ENCODE results near the gene PAF1.

Gene PAF1

GRCh38 chr19:39390751-39391437 lies at the start of gene PAF1, which contains the start of gene MED29:
Gene PAF1, minus strand, starts transcription at chr19:39391106. Its CDS starts 242 bp downstream, at chr19:39390864.
Gene MED29, plus strand, starts transcription at chr19:39391378. Its CDS starts 45 bp downstream, at chr19:39391423.
- peak within 1 kb of the TSS; percentile 98 for H3K4me3 ChIP-seq (ENCODE audit: low read depth, low read length)
- TF ChIP-seq CTCF (conservative IDR thresholded peaks at IDR 0.05; ENCODE audit: low read depth, low read length) = no peak
- peak; percentile 100 for DNase-seq (ENCODE audit: low read depth)

GRCh38 chr19:39438270-39438934 lies 47.5 kb upstream of the PAF1 start:
- DNase-seq (ENCODE audit: low read depth) = peak; percentile 50
- H3K4me3 ChIP-seq (ENCODE audit: low read depth, low read length) = no peak overlapping the region
- TF ChIP-seq CTCF (conservative IDR thresholded peaks at IDR 0.05; ENCODE audit: low read depth, low read length) = no peak

- TF ChIP-seq CTCF (conservative IDR thresholded peaks at IDR 0.05; ENCODE audit: low read depth, low read length) = no peak
- H3K4me3 ChIP-seq (ENCODE audit: low read depth, low read length) = peak overlapping the region; percentile 56
- DNase-seq (ENCODE audit: low read depth) = no peak
Measured at GRCh38 chr19:39436350-39436716, 45.4 kb upstream of the PAF1 start.

- TF ChIP-seq CTCF (conservative IDR thresholded peaks at IDR 0.05; ENCODE audit: low read depth, low read length) = no peak
- peak within 1 kb of the TSS; percentile 99 for H3K4me3 ChIP-seq (ENCODE audit: low read depth, low read length)
- DNase-seq (ENCODE audit: low read depth) = peak; percentile 98
Measured at GRCh38 chr19:39435499-39436349, 44.8 kb upstream of the PAF1 start, which contains the start of gene RPS16. Gene RPS16, minus strand, starts transcription at chr19:39435949. Its CDS starts 54 bp downstream, at chr19:39435895.

GRCh38 chr19:39434123-39435076 lies 43.5 kb upstream of the PAF1 start:
- TF ChIP-seq CTCF (conservative IDR thresholded peaks at IDR 0.05; ENCODE audit: low read depth, low read length) = no peak
- DNase-seq (ENCODE audit: low read depth) = no peak

GRCh38 chr19:39433480-39434079 lies 42.7 kb upstream of the PAF1 start:
- DNase-seq (ENCODE audit: low read depth) = no peak
- peak overlapping the region; percentile 10 for H3K4me3 ChIP-seq (ENCODE audit: low read depth, low read length)
- no peak for TF ChIP-seq CTCF (conservative IDR thresholded peaks at IDR 0.05; ENCODE audit: low read depth, low read length)

More at GRCh38 chr19:39434123-39435076, 43.5 kb upstream of the PAF1 start:
- H3K4me3 ChIP-seq (ENCODE audit: low read depth, low read length) = peak overlapping the region; percentile 99
